Breast epithelium (tissue), 4 donors: ENCODE results near the gene NECAB3. TPM values are rescaled to one million over a fixed set of nuclear protein-coding genes. Genes with fewer than 3 reads are reported as not detected.

ENCODE experiments used
- DNase-seq, 2 donors: peaks; one replicate each; pipeline ENCODE4 v3.0.0-alpha.2; 2019; ENCODE audit warnings: low spot score in 2 of 2
- H3K27ac ChIP-seq, 2 donors: fragments of 200-600 bp; sonication (generic) in 1 of 2; one replicate each; pipeline ENCODE4 v1.5.1; 2016 to 2019; ENCODE audit warnings: mild to moderate bottlenecking in 1 of 2
- H3K27me3 ChIP-seq, 2 donors: fragments of 200-600 bp; sonication (generic) in 1 of 2; one replicate each; pipeline versions ENCODE4 v1.5.1 to v1.6.0; 2017 to 2019; ENCODE audit warnings: control low read depth in 1 of 2, mild to moderate bottlenecking in 1 of 2
- H3K36me3 ChIP-seq: fragments of 200-600 bp; one replicate; pipeline ENCODE4 v1.5.1; 2019
- H3K4me1 ChIP-seq, 2 donors: fragments of 200-600 bp; sonication (generic); one replicate each; pipeline ENCODE4 v1.5.1; 2016 to 2019; ENCODE audit warnings: control low read depth in 1 of 2
- H3K4me3 ChIP-seq, 3 donors: fragments of 200-600 bp; sonication (generic); 1 replicate in 2 of 3; 2 replicates in 1 of 3; pipeline ENCODE4 v1.5.1; 2016 to 2019; ENCODE audit warnings: mild to moderate bottlenecking in 3 of 3, moderate library complexity in 2 of 3
- H3K9me3 ChIP-seq, 2 donors: fragments of 200-600 bp; sonication (generic) in 1 of 2; one replicate each; pipeline ENCODE4 v1.5.1; 2016 to 2019; ENCODE audit warnings: control low read depth in 1 of 2
- POLR2A ChIP-seq: fragments of 450-650 bp; IDR thresholded peaks from one replicate; pipeline ENCODE4 v1.6.1; 2016; ENCODE audit warnings: antibody characterized with exemption, mild to moderate bottlenecking, moderate library complexity
- POLR2AphosphoS5 ChIP-seq, 3 donors: sonication (generic); formaldehyde crosslinking; IDR thresholded peaks; one replicate each; pipeline ENCODE4 v1.6.1; 2017; ENCODE audit warnings: antibody characterized with exemption in 3 of 3
- intact Hi-C: fragments of 100-400 bp; cut with DNase I; formaldehyde crosslinking; loops from one replicate; pipeline ENCODE4 v1.15.1; 2023; ENCODE audit warnings: low total_unique reads
- total RNA-seq, 3 donors: library from RNA; depleted of rRNA; stranded (reverse); fragments of >200 nt; gene quantifications; one replicate each; pipeline ENCODE4 v1.1.0, GENCODE V29; 2016
- TF ChIP-seq, protein P1 (sequence below), 3 donors: fragments of 450-650 bp; IDR thresholded peaks; one replicate each; pipeline ENCODE4 v1.5.1; 2016 to 2017; ENCODE audit warnings: antibody characterized with exemption in 3 of 3, mild to moderate bottlenecking in 3 of 3, moderate library complexity in 3 of 3

NECAB3 gene
- total RNA-seq, 3 donors from 2014 or later, result 23.4 to 37.3 (median 28.5) TPM

DNA sequence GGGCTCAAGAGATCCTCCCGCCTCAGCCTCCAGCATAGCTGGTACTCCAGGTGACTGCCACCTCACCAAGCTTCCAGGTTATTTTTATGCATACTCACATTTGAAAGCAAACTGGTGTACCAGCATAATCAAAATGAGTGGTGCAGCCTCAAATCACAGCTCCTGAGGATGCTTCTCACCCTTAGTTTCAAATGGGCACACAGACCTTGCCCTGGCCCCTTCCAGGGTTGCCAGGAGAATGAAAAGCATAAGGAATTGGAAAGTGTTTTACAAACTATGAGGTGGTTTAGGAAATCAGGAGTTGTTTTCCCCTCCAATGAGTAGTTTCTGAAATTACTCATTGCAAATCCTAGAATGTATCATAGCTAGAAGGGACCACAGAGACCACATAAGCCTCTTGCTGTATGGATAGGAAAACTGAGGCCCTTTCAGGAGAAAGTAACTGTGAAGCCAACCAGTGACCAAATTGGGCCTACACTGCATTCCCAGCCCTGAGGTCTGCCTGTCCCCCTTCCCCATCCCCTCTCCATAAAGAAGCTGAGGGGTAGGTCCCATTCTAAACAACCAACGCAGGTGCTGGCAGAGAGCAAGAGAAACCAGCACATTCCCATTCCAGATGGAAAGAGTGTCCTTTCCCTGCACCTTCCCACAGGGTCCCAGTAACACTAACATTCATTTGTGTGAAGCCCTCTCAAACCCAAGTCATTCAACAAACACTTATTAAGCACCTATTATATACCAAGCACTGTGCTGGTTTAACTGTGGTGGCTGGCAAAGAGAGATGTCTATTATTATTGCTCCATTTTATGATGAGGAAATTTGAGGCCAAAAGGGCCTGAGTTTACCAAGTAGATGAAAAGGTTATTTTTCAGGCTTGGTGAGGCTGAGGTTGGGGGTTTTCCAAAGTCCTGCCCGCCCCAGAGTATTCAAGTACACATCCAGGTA lies 14.0 kb upstream of the NECAB3 start:
- Histone ChIP-seq H3K4me1 (peaks cover 6 to 8% of the 10 kb centered on the region in 2 donors), H3K27ac (no peak overlapping the region), H3K36me3 (no peaks in the 10 kb centered on the region), H3K27me3 (no peaks in the 10 kb centered on the region), H3K9me3 (no peaks in the 10 kb centered on the region), H3K4me3 (no peak overlapping the region)
- intact Hi-C loops, result no loop called here
- DNase-seq, result no peak
- no peak for TF ChIP-seq POLR2AphosphoS5 (IDR thresholded peaks at IDR 0.05)
- no peak for TF ChIP-seq POLR2A
- TF ChIP-seq, protein P1, sequence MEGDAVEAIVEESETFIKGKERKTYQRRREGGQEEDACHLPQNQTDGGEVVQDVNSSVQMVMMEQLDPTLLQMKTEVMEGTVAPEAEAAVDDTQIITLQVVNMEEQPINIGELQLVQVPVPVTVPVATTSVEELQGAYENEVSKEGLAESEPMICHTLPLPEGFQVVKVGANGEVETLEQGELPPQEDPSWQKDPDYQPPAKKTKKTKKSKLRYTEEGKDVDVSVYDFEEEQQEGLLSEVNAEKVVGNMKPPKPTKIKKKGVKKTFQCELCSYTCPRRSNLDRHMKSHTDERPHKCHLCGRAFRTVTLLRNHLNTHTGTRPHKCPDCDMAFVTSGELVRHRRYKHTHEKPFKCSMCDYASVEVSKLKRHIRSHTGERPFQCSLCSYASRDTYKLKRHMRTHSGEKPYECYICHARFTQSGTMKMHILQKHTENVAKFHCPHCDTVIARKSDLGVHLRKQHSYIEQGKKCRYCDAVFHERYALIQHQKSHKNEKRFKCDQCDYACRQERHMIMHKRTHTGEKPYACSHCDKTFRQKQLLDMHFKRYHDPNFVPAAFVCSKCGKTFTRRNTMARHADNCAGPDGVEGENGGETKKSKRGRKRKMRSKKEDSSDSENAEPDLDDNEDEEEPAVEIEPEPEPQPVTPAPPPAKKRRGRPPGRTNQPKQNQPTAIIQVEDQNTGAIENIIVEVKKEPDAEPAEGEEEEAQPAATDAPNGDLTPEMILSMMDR (IDR thresholded peaks at IDR 0.05), result no peak

DNA sequence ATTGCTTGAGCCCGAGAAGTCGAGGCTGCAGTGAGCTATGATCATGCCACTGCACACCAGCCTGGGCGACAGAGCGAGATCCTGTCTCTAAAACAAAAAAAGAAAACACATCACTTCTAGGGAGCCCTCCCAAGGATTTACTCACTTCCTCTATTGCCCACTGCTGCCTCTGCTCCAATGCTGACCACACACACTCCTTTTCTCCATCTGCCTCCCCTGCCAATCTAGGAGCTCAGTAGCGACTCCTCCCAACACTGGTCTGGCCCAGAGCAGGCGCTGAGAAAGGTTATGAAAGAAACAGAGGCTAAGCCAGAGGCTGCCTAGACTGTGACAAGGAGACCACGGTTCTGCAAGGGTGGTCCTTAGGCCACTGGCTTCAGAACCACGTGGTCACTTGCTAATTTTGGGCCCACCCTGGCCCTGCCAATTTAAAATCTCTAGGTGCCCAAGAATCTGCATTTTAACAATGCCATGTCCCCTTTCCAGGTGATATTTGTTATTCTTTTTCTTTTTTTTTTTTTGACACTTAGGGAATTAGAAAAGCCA lies 13.2 kb upstream of the NECAB3 start:
- H3K27me3 ChIP-seq, result no peaks in the 10 kb centered on the region
- peaks cover 6 to 8% of the 10 kb centered on the region in 2 donors for H3K4me1 ChIP-seq
- H3K36me3 ChIP-seq, result no peaks in the 10 kb centered on the region
- H3K4me3 ChIP-seq, result no peak overlapping the region
- H3K9me3 ChIP-seq, result no peaks in the 10 kb centered on the region
- no peak for DNase-seq
- intact Hi-C loops, result no loop called here
- TF ChIP-seq POLR2AphosphoS5 (IDR thresholded peaks at IDR 0.05) (no peak), POLR2A (no peak)
- TF ChIP-seq, protein P1 (IDR thresholded peaks at IDR 0.05), result no peak
- H3K27ac ChIP-seq, result no peak overlapping the region

DNA sequence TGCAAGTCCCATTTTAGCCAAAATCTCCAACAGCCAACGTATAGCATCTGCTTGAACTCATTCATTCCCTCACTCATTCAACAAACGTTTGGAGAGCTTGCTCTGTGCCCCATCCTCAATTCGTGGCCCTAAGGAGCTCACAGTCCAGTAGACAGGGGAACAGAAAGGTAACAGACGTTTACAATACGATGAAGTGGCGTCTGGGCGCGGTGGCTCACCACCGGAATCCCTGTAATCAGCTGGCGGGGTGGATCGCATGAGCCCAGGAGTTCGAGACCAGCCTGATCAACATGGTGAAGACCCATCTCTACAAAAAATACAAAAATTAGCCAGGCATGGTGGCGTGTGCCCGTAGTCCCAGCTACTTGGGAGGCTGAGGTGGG lies 12.7 kb upstream of the NECAB3 start:
- Histone ChIP-seq H3K27ac (peak overlapping the region; percentile 19 to 45), H3K9me3 (no peaks in the 10 kb centered on the region), H3K4me3 (peak overlapping the region in 2 of 3 donors; percentile 48 to 72), H3K36me3 (no peaks in the 10 kb centered on the region), H3K27me3 (no peaks in the 10 kb centered on the region), H3K4me1 (peaks cover 6 to 8% of the 10 kb centered on the region in 2 donors)
- TF ChIP-seq POLR2A (no peak), POLR2AphosphoS5 (IDR thresholded peaks at IDR 0.05) (no peak)
- TF ChIP-seq, protein P1 (IDR thresholded peaks at IDR 0.05), result no peak
- no peak for DNase-seq
- intact Hi-C loops, result no loop called here

DNA sequence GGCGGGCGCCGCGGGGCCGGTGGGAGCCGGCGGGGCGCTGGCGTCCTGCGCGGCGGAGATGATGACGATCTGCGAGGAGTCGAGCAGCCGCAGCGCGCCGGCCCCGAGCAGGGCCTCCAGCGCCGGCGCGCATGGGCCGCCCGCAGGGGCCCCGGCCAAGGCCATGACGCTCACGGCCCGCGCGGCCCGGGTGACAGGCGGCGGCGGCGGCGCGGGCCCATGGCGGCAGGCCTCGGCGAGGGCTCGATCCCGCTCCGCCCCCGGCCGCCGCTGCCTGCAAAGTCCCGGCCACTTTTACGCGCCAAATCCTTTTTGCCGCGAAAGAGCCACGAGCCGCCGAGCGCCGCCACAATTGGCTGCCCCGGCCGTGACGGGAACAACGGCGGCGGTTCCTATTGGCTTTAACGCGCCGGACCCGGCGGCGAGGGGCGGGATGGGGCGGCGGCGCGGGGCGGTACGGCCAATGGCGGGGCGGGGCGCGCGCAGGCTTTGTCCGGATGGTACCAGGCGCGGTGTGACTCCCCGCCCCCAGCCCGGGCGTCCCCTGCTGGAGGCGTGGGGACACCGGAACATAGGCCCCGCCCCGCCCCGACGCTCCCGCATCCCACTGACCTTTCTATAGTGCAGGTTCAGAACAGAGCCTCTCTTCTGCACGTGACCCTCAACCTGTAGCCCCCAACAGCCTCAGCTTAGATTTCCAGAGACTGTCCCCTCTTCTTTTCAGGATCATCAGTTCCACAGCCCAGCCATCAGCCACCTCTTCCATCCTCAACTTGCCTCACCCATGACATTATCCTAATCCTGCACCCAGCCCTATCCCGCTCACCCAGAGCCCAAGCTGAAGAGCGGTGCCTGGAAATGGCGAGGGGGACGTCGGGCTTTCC lies 12.1 kb upstream of the NECAB3 start, which contains the start of gene E2F1:
Gene E2F1, minus strand, starts transcription at position 286 of the 884 bp plus-strand sequence. Its CDS starts 121 bp downstream, at position 165.
- H3K36me3 ChIP-seq, result no peaks in the 10 kb centered on the region
- no peak for TF ChIP-seq POLR2A
- TF ChIP-seq, protein P1 (IDR thresholded peaks at IDR 0.05), result peak in 1 of 3 donors; percentile 22
- TF ChIP-seq POLR2AphosphoS5 (IDR thresholded peaks at IDR 0.05), result no peak
- no peaks in the 10 kb centered on the region for H3K27me3 ChIP-seq
- H3K9me3 ChIP-seq, result no peaks in the 10 kb centered on the region
- H3K4me3 ChIP-seq, result peak within 1 kb of the TSS; percentile 28 to 72 (median 48)
- peaks cover 6 to 8% of the 10 kb centered on the region in 2 donors for H3K4me1 ChIP-seq
- peak within 1 kb of the TSS; percentile 19 to 45 for H3K27ac ChIP-seq
- intact Hi-C loops, result no loop called here
- DNase-seq, result peak; percentile 94 to 95
